Mesenteric fat pad (tissue), 1 donor: ENCODE measurements around the gene TTC34. TPM values are rescaled to one million over a fixed set of nuclear protein-coding genes. Genes with fewer than 3 reads are reported as not detected.

Experiments used
- DNase-seq: peaks from one replicate; pipeline ENCODE4 v3.0.0-alpha.2; 2020; ENCODE audit warnings: low spot score
- total RNA-seq: library from RNA; stranded (reverse); fragmentation: NEBNext Ultra II Directional; extraction: Animal tissue kit (Norgen Biotek cat#: 25700); gene quantifications from one replicate; pipeline ENCODE4 v1.2.1, GENCODE V29; 2021
- donor health status: DM: yes; HTN: yes; CAD: no.

TTC34 gene
- total RNA-seq, 1 donor from 2014 or later = 0.35 TPM

GRCh38 chr1:2594001-2594640, 207.4 kb downstream of the TTC34 start:
- DNase-seq = no peak

DNA sequence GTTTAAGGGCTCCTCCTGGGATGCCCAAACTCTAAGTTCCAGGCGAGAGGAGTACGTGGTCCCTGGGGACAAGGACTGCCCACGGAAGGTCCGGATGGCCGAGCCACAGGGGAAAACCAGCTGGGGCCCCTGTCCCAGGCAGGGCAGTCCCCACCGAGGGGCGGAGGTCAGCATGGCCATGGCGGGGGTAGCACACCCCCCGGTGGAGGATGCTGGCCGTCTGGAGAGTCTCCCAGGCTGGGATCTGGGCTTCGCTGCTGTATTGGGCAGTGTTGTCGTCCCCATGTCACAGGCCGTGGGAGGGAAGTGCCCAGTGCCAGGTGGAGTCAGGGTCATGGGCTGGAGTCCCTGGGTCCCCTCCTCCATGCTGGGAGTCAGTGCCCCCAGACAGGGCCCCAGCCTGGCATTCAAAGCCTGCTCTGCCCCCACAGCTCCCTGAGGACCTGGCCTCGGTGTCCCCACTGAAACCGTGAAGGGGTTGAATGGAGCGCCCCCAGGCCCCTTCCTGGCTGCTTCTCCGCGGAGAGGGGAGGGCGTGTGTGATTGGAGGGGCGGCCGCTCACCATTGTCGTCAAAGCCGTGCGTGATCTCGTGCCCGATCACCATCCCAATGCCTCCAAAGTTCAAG, 208.1 kb downstream of the TTC34 start:
- no peak for DNase-seq

- DNase-seq = no peak
Measured at GRCh38 chr1:2592672-2593071, 208.8 kb downstream of the TTC34 start.

- DNase-seq = no peak
Measured at GRCh38 chr1:2591581-2592261, 209.8 kb downstream of the TTC34 start.

- DNase-seq = no peak
Measured at GRCh38 chr1:2591233-2591580, 210.3 kb downstream of the TTC34 start.

- no peak for DNase-seq
Measured at GRCh38 chr1:2590233-2591141, 211.0 kb downstream of the TTC34 start.

- DNase-seq = no peak
Measured at GRCh38 chr1:2589431-2590232, 211.9 kb downstream of the TTC34 start.

DNA sequence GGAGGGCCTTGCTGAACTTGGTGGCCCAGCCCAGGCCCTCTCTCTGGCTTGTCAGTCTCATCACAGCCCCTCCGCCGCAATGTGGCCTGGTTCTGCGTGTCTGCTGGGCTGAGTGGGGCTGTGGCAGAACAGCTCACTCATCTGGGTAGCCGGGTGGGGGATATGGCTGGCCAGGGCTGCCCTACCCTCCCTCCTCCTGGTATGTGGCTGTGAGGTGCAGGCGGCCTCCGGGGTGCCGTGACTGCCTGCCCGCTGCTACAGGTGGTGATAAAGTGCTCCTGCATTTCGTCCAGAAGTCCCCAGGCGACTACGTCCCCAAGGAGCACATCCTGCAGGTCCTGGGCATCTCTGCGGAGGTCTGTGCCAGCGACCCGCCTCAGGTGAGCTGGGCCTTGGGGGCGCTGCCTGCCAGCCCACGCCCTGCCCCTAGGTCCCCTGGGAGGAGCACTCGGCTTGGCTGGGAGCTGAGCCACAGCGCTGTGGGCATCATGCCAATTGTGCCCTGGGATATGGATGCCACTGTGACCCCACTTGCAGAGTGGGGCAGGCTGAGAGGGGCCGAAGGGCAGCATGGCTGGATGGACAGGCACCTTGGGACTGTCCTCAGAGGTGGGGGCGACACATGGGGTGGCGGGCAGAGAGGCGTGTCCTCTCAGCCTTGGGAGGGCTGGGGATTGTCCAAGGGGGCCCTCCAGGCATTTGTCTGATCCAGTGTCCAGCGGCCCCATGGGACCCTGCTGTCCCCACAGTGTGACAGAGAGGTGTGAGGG, 212.6 kb downstream of the TTC34 start:
- no peak for DNase-seq

- DNase-seq = no peak
Measured at GRCh38 chr1:2587860-2588571, 213.5 kb downstream of the TTC34 start.

DNA sequence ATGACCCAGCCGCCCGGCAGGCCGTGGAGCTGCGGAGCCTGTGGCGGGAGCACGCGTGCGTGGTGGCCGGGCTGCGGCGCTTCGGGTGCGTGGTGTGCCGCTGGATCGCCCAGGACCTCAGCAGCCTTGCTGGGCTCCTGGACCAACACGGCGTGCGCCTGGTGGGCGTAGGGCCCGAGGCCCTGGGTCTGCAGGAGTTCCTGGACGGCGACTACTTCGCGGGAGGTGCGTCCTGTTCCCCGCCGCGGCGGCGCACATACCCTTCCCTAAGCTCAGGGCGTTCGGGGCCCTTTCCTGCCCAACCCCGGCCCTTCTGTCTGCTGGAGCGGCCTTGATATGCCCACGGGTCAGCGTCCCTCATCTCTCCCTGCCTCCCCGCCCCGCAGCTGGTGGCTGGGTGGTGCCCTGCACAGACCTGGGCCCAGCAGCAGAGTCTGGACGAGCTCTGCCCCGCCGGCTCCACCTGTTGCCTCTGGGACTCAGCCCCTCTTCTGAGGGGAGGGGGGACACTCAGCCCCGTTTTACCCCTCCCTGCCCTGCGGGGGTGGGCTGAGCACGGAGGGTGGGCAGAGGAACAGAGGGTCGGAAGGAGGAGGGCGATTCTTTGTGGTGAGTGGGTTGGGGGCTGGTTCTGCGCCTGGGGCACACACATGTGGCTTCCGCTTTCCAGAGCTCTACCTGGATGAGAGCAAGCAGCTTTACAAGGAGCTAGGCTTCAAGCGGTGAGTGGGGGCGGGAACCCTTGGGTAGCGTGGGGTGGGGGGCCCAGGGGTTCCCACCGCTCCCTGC, 214.2 kb downstream of the TTC34 start:
- no peak for DNase-seq

DNA sequence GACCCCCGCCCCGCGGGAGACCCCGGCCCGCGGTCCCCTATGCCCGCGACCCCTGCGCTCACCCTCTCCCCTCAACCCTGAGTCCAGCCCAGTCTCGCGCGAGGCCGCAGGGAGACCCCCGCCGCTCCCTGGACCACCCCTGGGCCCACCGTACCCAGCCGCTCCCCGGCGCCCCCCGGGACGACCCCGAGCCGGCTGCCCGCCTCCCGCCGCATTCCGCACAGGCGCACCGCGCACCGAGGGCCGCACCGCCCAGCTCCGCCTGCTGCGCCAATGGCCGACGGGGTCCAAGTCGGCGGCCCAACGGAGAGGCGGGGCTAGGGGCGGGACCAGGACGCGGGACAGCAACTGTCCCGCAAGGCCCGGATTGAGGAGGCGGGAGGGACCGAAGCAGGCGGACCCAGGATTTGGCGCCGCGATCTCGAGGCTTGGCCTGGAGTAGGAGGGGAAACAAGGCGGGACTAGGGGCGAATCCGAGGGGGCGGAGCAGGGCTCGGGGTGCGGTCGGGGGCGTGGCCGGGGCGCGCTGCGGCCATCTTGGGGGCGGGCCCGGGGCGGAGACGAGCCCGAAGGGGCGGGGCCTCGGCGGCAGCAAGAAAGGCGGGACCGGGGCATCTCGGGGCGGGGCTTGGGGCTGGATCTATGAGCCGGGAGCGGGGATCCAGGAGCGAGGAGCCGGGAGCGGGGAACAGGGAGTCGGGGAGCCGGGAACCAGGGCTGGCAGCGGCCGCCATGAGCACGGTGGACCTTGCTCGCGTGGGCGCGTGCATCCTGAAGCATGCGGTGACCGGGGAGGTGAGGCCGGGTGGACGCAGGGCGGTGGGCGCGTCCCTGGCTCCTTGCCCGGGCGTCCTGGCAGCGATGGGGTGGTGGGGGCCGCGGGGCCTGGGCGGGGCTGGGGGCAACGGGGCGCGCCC, 215.1 kb downstream of the TTC34 start, which contains the start of gene PRXL2B:
TSS of gene PRXL2B (plus strand) at position 624 of the 917 bp plus-strand sequence. CDS start at position 733, 109 bp downstream.
- peak; percentile 100 for DNase-seq

Other genes with a start within 250 kb of the TTC34 start
- 53.7 TPM for gene TNFRSF14, start 245.3 kb downstream of the TTC34 start, total RNA-seq
- gene PRXL2B, start 214.9 kb downstream of the TTC34 start, total RNA-seq = 12.4 TPM
- gene MMEL1, start 168.7 kb downstream of the TTC34 start, total RNA-seq = 3.2 TPM
- gene ACTRT2, start 219.8 kb upstream of the TTC34 start, total RNA-seq = not detected